BJ (cell line): ENCODE results near the gene TYSND1. TPM values are rescaled to one million over a fixed set of nuclear protein-coding genes. Genes with fewer than 3 reads are reported as not detected.

Experiments used
- CTCF ChIA-PET: fragments of 350-600 bp; formaldehyde crosslinking; extraction: SDS; loops from one replicate; lab custom pipeline; 2021; ENCODE audit warnings: antibody characterized with exemption, inconsistent platforms; lab: Yijun Ruan, JAX
- POLR2A ChIA-PET: fragments of 300-600 bp; sonication (Branson Sonifier 250); formaldehyde crosslinking; extraction: SDS; loops from one replicate; lab custom pipeline; 2021; ENCODE audit warnings: antibody characterized with exemption; lab: Charles Lee
- DNase-seq: peaks from one replicate; pipeline ENCODE4 v3.0.0-alpha.2; 2011; ENCODE audit warnings: low read depth
- H3K27me3 ChIP-seq: 2 replicates; pipeline ENCODE4 v1.6.0; 2011; ENCODE audit warnings: low read length; ENCODE audit not compliant: control insufficient read depth, insufficient read depth
- H3K36me3 ChIP-seq: 2 replicates; pipeline ENCODE4 v1.5.1; 2011; ENCODE audit warnings: low read length; ENCODE audit not compliant: control insufficient read depth, insufficient read depth
- H3K4me3 ChIP-seq: 2 replicates; pipeline ENCODE4 v1.5.1; 2011; ENCODE audit warnings: low read depth, mild to moderate bottlenecking, control low read depth, low read length
- polyA plus RNA-seq: library from polyadenylated mRNA; depleted of rRNA; stranded (reverse); fragments of >200 nt; gene quantifications from 2 replicates; pipeline ENCODE4 v1.2.3, GENCODE V29; 2011
- TF ChIP-seq, protein P1 (sequence below): IDR thresholded peaks from 2 replicates; pipeline ENCODE4 v1.5.1; 2011; ENCODE audit warnings: low read depth, mild to moderate bottlenecking, control low read depth, inconsistent platforms, low read length, moderate library complexity; ENCODE audit not compliant: insufficient read depth

Gene TYSND1
- polyA plus RNA-seq, 1 experiment, result 5.3 TPM

GRCh38 chr10:70115948-70116682 is 30.4 kb downstream of the TYSND1 start:
- no peak overlapping the region for H3K4me3 ChIP-seq
- H3K27me3 ChIP-seq, result no peaks in the 10 kb centered on the region
- H3K36me3 ChIP-seq, result peaks cover 46% of the 10 kb centered on the region
- TF ChIP-seq, protein P1, sequence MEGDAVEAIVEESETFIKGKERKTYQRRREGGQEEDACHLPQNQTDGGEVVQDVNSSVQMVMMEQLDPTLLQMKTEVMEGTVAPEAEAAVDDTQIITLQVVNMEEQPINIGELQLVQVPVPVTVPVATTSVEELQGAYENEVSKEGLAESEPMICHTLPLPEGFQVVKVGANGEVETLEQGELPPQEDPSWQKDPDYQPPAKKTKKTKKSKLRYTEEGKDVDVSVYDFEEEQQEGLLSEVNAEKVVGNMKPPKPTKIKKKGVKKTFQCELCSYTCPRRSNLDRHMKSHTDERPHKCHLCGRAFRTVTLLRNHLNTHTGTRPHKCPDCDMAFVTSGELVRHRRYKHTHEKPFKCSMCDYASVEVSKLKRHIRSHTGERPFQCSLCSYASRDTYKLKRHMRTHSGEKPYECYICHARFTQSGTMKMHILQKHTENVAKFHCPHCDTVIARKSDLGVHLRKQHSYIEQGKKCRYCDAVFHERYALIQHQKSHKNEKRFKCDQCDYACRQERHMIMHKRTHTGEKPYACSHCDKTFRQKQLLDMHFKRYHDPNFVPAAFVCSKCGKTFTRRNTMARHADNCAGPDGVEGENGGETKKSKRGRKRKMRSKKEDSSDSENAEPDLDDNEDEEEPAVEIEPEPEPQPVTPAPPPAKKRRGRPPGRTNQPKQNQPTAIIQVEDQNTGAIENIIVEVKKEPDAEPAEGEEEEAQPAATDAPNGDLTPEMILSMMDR, result peak; percentile 91
- DNase-seq, result no peak
- ChIA-PET POLR2A (interaction anchor here (0.6 kb wide), 1 partner anchor 15 kb away, joined by 4 read pairs; no protein-coding TSS in a partner anchor), CTCF (interaction anchor here (0.6 to 9.3 kb wide), 34 partner anchors 12 to 308 kb away, joined by 3 to 172 read pairs (median 4); partner anchors contain the start of gene TYSND1)

DNA sequence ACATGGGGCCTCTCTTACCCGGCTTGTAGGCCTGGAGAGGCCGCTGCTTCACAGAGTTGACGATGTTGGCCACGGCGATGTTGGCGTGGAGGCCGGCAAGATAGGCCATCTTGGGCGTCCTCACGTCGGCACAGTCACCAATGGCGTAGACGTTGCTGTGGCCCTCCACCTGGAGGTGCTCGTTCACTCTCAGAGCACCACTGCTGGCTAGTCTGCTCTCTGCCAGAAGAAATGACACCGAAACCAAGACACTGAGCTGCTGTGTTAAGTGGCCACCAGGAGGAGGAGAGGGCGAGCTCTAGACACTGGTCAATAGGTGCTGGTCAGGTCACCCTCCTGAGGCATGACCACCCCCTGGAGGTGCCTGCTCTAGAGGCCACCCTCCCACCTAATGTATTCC is 31.6 kb downstream of the TYSND1 start:
- TF ChIP-seq, protein P1, result 0 out of 2 replicates have a peak, but pooled peaks have one; percentile 13
- ChIA-PET CTCF (interaction anchor here (0.9 to 9.3 kb wide), 10 partner anchors 13 to 250 kb away, joined by 3 to 172 read pairs (median 6); partner anchors contain the start of gene TYSND1), POLR2A (no interaction called here)
- DNase-seq, result no peak
- H3K36me3 ChIP-seq, result peaks cover 39% of the 10 kb centered on the region
- H3K27me3 ChIP-seq, result no peaks in the 10 kb centered on the region
- H3K4me3 ChIP-seq, result no peak overlapping the region

DNA sequence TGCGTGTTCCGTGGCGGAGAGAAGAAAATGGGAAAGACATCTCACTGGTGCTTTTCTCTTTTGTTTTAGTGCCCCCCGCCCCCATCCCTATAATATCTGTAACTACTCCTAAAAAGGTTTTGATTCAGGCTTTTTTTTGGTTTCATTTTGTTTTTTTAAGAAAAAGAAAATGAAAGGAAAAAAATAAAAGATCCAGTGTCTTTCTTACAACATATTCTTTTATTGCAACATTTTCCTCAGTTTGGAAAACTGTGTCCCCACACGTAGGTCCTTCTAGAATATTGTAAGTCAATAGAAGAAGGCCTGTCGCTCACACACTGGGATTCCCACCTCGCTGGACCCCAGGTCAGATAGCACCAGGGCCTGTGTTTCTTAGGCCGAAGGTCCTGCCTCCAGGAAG is 34.4 kb downstream of the TYSND1 start:
- ChIA-PET POLR2A (no interaction called here), CTCF (interaction anchor here (9.3 kb wide), 1 partner anchor 11 kb away, joined by 172 read pairs; no protein-coding TSS in a partner anchor)
- no peaks in the 10 kb centered on the region for H3K27me3 ChIP-seq
- TF ChIP-seq, protein P1, result no peak
- H3K4me3 ChIP-seq, result no peak overlapping the region
- DNase-seq, result no peak
- peaks cover 25% of the 10 kb centered on the region for H3K36me3 ChIP-seq

- H3K27me3 ChIP-seq, result no peaks in the 10 kb centered on the region
- TF ChIP-seq, protein P1, result no peak
- peaks cover 22% of the 10 kb centered on the region for H3K36me3 ChIP-seq
- POLR2A ChIA-PET, result no interaction called here
- CTCF ChIA-PET, result no interaction called here
- DNase-seq, result no peak
- H3K4me3 ChIP-seq, result no peak overlapping the region
Measured at GRCh38 chr10:70111496-70111895, 35.0 kb downstream of the TYSND1 start.

GRCh38 chr10:70109064-70109729 is 37.3 kb downstream of the TYSND1 start:
- H3K4me3 ChIP-seq, result no peak overlapping the region
- CTCF ChIA-PET, result interaction anchor here (0.6 to 17.9 kb wide), 3 partner anchors 8 to 38 kb away, joined by 3 to 172 read pairs (median 3); no protein-coding TSS in a partner anchor
- H3K36me3 ChIP-seq, result peaks cover 11% of the 10 kb centered on the region
- no peak for DNase-seq
- TF ChIP-seq, protein P1, result no peak
- no peaks in the 10 kb centered on the region for H3K27me3 ChIP-seq
- POLR2A ChIA-PET, result interaction anchor here (0.6 kb wide), 1 partner anchor 418 kb away, joined by 3 read pairs; no protein-coding TSS in a partner anchor
